Mesenchymal stem cell (in vitro differentiated cells and primary cell): ENCODE measurements around the gene CACNA1S.

ENCODE experiments used
- DNase-seq: peaks from one replicate; pipeline ENCODE4 v3.0.0-alpha.2; 2013
- H2AFZ ChIP-seq: one replicate; pipeline ENCODE4 v1.6.1; 2013; ENCODE audit warnings: low read depth, mild to moderate bottlenecking, control low read depth, inconsistent platforms, low read length, moderate library complexity
- H2AK5ac ChIP-seq: 2 replicates; pipeline ENCODE4 v1.6.1; 2013; ENCODE audit warnings: low read length, moderate library complexity, mild to moderate bottlenecking, inconsistent platforms; ENCODE audit not compliant: severe bottlenecking
- H2BK120ac ChIP-seq: one replicate; pipeline ENCODE4 v1.6.1; 2013; ENCODE audit warnings: low read depth, mild to moderate bottlenecking, inconsistent platforms, low read length, moderate library complexity
- H2BK12ac ChIP-seq, 2 experiments: one replicate each; pipeline ENCODE4 v1.6.1; 2013; ENCODE audit warnings: inconsistent platforms in 2 of 2, low read length in 2 of 2, mild to moderate bottlenecking in 2 of 2, moderate library complexity in 2 of 2, control low read depth in 1 of 2
- H2BK15ac ChIP-seq: one replicate; pipeline ENCODE4 v1.6.1; 2013; ENCODE audit warnings: mild to moderate bottlenecking, low read depth, inconsistent platforms; ENCODE audit not compliant: poor library complexity, severe bottlenecking
- H2BK5ac ChIP-seq: 2 replicates; pipeline ENCODE4 v1.6.1; 2013; ENCODE audit warnings: low read depth, mild to moderate bottlenecking, low read length, control low read depth, inconsistent platforms; ENCODE audit not compliant: poor library complexity, severe bottlenecking
- H3K14ac ChIP-seq, 2 experiments: one replicate each; pipeline ENCODE4 v1.6.1; 2013; ENCODE audit warnings: inconsistent platforms in 2 of 2, low read length in 2 of 2, control low read depth in 1 of 2, mild to moderate bottlenecking in 1 of 2, moderate library complexity in 1 of 2
- H3K18ac ChIP-seq, 2 experiments: one replicate each; pipeline ENCODE4 v1.6.1; 2013; ENCODE audit warnings: inconsistent platforms in 2 of 2, low read length in 2 of 2, control low read depth in 1 of 2, low read depth in 1 of 2, mild to moderate bottlenecking in 1 of 2
- H3K23ac ChIP-seq, 2 experiments: one replicate each; pipeline ENCODE4 v1.6.1; 2013; ENCODE audit warnings: inconsistent platforms in 2 of 2, low read length in 2 of 2, mild to moderate bottlenecking in 2 of 2, moderate library complexity in 2 of 2, control low read depth in 1 of 2
- H3K27ac ChIP-seq: 2 replicates; pipeline ENCODE4 v1.5.1; 2013; ENCODE audit warnings: mild to moderate bottlenecking, moderate library complexity, low read length, control low read depth, inconsistent platforms; ENCODE audit not compliant: poor library complexity, severe bottlenecking
- H3K27me3 ChIP-seq, 2 experiments: 2 replicates each; pipeline versions ENCODE4 v1.6.1 to v1.7.0; 2013; ENCODE audit warnings: low read length in 2 of 2, mild to moderate bottlenecking in 2 of 2, moderate library complexity in 2 of 2, control low read depth in 1 of 2, inconsistent platforms in 1 of 2; ENCODE audit not compliant: control insufficient read depth in 1 of 2, insufficient read depth in 1 of 2
- H3K36me3 ChIP-seq, 2 experiments: 2 replicates each; pipeline versions ENCODE4 v1.6.1 to v1.7.0; 2013; ENCODE audit warnings: low read length in 2 of 2, control low read depth in 1 of 2, inconsistent platforms in 1 of 2, low read depth in 1 of 2, mild to moderate bottlenecking in 1 of 2; ENCODE audit not compliant: insufficient read depth in 2 of 2, control insufficient read depth in 1 of 2
- H3K4ac ChIP-seq, 2 experiments: one replicate each; pipeline ENCODE4 v1.6.1; 2013; ENCODE audit warnings: inconsistent platforms in 2 of 2, low read length in 2 of 2, mild to moderate bottlenecking in 2 of 2, moderate library complexity in 2 of 2, control low read depth in 1 of 2, low read depth in 1 of 2
- H3K4me1 ChIP-seq: 2 replicates; pipeline ENCODE4 v1.6.1; 2013; ENCODE audit warnings: low read depth, low read length, control low read depth; ENCODE audit not compliant: control insufficient read depth, insufficient read depth
- H3K4me2 ChIP-seq: 2 replicates; pipeline ENCODE4 v1.6.1; 2013; ENCODE audit warnings: low read length, mild to moderate bottlenecking, inconsistent platforms; ENCODE audit not compliant: poor library complexity, severe bottlenecking
- H3K4me3 ChIP-seq, 2 experiments: 2 replicates each; pipeline versions ENCODE4 v1.5.1 to v1.7.0; 2013; ENCODE audit warnings: low read length in 2 of 2, mild to moderate bottlenecking in 2 of 2, control low read depth in 1 of 2, low read depth in 1 of 2; ENCODE audit not compliant: insufficient read depth in 1 of 2
- H3K79me1 ChIP-seq: replicated peaks from 2 replicates; pipeline ENCODE4 v1.6.1; 2013; ENCODE audit warnings: mild to moderate bottlenecking, control low read depth, low read length, inconsistent platforms; ENCODE audit not compliant: poor library complexity, severe bottlenecking
- H3K9ac ChIP-seq: 2 replicates; pipeline ENCODE4 v1.7.0; 2013; ENCODE audit warnings: mild to moderate bottlenecking, low read length, moderate library complexity
- H3K9me3 ChIP-seq: 2 replicates; pipeline ENCODE4 v1.7.0; 2013; ENCODE audit warnings: mild to moderate bottlenecking, low read length; ENCODE audit not compliant: control insufficient read depth
- H4K8ac ChIP-seq: one replicate; pipeline ENCODE4 v1.6.1; 2013; ENCODE audit warnings: inconsistent platforms, mild to moderate bottlenecking, low read length, moderate library complexity
- H4K91ac ChIP-seq: one replicate; pipeline ENCODE4 v1.6.1; 2013; ENCODE audit warnings: mild to moderate bottlenecking, low read length, inconsistent platforms
- WGBS: methylation state at CpG from one replicate; pipeline ENCODE4 v1.1.7; 2013; ENCODE audit warnings: mixed read lengths; 5-methylcytosine and 5-hydroxymethylcytosine counted together

The CACNA1S gene

DNA sequence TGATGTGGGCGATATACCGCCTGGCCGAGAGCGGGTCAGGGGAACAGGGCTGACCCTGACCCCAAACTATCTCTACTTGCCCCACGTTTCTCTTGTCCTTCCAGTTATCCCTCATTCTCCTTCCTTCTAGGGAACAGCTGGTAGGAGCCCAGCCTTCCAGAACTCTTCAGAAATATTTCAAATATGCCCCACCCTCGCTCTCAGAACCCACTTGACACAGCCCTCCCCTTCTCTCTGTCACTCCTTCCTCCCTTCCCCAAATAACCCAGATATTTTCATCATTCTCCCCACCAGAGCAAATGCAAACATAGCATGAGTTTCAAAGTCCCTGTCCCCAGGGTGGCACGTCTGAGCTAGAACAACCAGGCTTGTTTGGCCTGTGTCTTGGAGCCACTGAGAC lies 1.1 kb downstream of the CACNA1S start:
- Histone ChIP-seq H3K4me3 (no peak overlapping the region), H4K91ac (no peak overlapping the region), H2BK5ac (no peak overlapping the region), H2BK15ac (no peak overlapping the region), H3K4ac (no peak overlapping the region), H3K9ac (no peak overlapping the region), H4K8ac (no peak overlapping the region), H3K36me3 (peaks cover 0 to 4% of the 10 kb centered on the region in 2 experiments), H3K23ac (no peak overlapping the region), H3K27ac (no peak overlapping the region), H3K79me1 (peaks cover 3% of the 10 kb centered on the region), H3K18ac (no peak overlapping the region), H3K9me3 (no peaks in the 10 kb centered on the region), H2BK12ac (no peak overlapping the region), H3K4me2 (no peak overlapping the region), H2AK5ac (no peak overlapping the region), H3K27me3 (peaks cover 18 to 44% of the 10 kb centered on the region in 2 experiments), H3K4me1 (peaks cover 15% of the 10 kb centered on the region), H2AFZ (no peak overlapping the region), H2BK120ac (no peak overlapping the region), H3K14ac (no peak overlapping the region)
- DNase-seq = no peak
- 79% methylated on average over 7 of the region's 7 CpGs for WGBS

DNA sequence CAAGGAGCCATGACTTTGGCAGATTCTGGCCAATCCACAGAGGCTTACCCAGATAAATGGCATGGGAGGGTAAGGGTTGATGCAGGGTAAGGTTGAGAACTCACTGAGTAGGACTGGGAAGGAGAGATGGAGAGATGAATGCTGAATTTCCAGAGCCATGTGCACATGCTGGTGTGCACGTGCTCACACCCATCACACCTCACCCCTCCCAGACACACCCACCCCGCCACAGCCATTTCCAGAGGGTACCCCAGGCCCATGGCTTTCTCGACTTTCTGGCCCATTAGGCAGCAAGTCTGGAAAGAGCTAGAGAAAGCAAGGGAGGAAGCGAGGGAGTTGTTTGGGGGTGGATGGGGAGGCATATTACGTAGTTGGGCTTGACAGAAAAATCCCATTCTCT lies 1.6 kb downstream of the CACNA1S start:
- Histone ChIP-seq H4K8ac (no peak overlapping the region), H2BK12ac (no peak overlapping the region), H2AFZ (no peak overlapping the region), H2BK15ac (no peak overlapping the region), H3K4me2 (no peak overlapping the region), H3K79me1 (peaks cover 3% of the 10 kb centered on the region), H3K27ac (no peak overlapping the region), H2BK5ac (no peak overlapping the region), H3K4ac (no peak overlapping the region), H3K18ac (no peak overlapping the region), H3K4me1 (peaks cover 15% of the 10 kb centered on the region), H2AK5ac (no peak overlapping the region), H3K14ac (no peak overlapping the region), H3K9me3 (no peaks in the 10 kb centered on the region), H3K23ac (no peak overlapping the region), H3K27me3 (peaks cover 18 to 46% of the 10 kb centered on the region in 2 experiments), H3K36me3 (peaks cover 0 to 3% of the 10 kb centered on the region in 2 experiments), H3K4me3 (no peak overlapping the region), H4K91ac (no peak overlapping the region), H2BK120ac (no peak overlapping the region), H3K9ac (no peak overlapping the region)
- whole genome bisulfite sequencing = 100% methylated on average over 2 of the region's 5 CpGs
- DNase-seq = no peak

DNA sequence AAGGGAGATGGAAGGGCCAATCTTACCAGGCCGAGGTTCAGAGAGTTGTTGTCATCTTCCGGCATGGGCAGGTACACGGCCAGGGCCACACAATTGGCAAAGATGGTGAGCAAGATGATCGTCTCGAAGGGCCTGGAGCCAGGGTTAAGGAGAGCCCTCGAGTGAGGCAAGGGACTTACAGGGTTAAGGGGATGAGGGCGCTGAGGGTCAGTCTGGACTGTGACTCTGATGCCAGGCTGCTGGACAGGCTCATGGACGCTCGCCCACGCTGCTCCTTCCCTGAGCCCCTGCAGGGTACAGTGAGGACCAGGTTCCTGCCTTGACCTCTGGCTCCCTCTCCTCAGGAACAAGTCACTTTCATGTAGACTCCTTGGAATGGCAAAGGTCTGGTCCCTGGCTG lies 2.1 kb downstream of the CACNA1S start:
- H2AK5ac ChIP-seq = no peak overlapping the region
- H3K9ac ChIP-seq = no peak overlapping the region
- no peak overlapping the region for H3K14ac ChIP-seq
- no peak overlapping the region for H4K91ac ChIP-seq
- peaks cover 18 to 48% of the 10 kb centered on the region in 2 experiments for H3K27me3 ChIP-seq
- DNase-seq = no peak
- no peak overlapping the region for H2BK5ac ChIP-seq
- no peak overlapping the region for H3K4me2 ChIP-seq
- H3K27ac ChIP-seq = no peak overlapping the region
- H2BK15ac ChIP-seq = no peak overlapping the region
- no peak overlapping the region for H3K18ac ChIP-seq
- no peaks in the 10 kb centered on the region for H3K36me3 ChIP-seq
- no peak overlapping the region for H2BK120ac ChIP-seq
- no peak overlapping the region for H2BK12ac ChIP-seq
- H3K79me1 ChIP-seq = no peaks in the 10 kb centered on the region
- H3K23ac ChIP-seq = no peak overlapping the region
- no peak overlapping the region for H4K8ac ChIP-seq
- H3K9me3 ChIP-seq = no peaks in the 10 kb centered on the region
- H2AFZ ChIP-seq = no peak overlapping the region
- H3K4me1 ChIP-seq = peaks cover 11% of the 10 kb centered on the region
- 93% methylated on average over 9 of the region's 10 CpGs for WGBS
- no peak overlapping the region for H3K4ac ChIP-seq
- no peak overlapping the region for H3K4me3 ChIP-seq

DNA sequence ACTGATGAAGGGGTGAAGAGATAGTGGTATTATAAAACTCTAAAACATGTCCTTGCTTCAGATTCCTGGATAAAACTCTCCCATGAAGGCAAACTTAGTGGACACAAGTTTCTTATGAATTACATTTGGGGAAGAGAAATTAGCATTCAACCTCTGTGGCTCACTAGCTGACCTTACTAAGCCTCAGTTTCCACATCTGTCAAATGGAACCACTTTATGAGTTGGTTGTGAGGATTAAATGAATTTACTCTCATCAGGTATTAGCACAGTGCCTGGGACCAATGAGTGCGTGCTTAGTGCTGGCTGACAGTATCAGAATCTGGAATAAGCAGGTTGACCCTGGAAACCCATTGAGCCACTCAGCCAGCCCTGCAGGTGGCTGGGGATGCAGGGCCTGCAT lies 2.6 kb downstream of the CACNA1S start:
- H3K9ac ChIP-seq = no peak overlapping the region
- peaks cover 18 to 48% of the 10 kb centered on the region in 2 experiments for H3K27me3 ChIP-seq
- no peaks in the 10 kb centered on the region for H3K36me3 ChIP-seq
- WGBS = 100% methylated on average over 1 of the region's 1 CpG
- H2AK5ac ChIP-seq = no peak overlapping the region
- H2BK12ac ChIP-seq = no peak overlapping the region
- no peak overlapping the region for H3K18ac ChIP-seq
- H3K23ac ChIP-seq = no peak overlapping the region
- H3K79me1 ChIP-seq = no peaks in the 10 kb centered on the region
- H2BK15ac ChIP-seq = no peak overlapping the region
- no peak overlapping the region for H3K4me3 ChIP-seq
- H3K14ac ChIP-seq = no peak overlapping the region
- no peak overlapping the region for H3K27ac ChIP-seq
- H4K8ac ChIP-seq = no peak overlapping the region
- no peak overlapping the region for H3K4me2 ChIP-seq
- no peak overlapping the region for H3K4ac ChIP-seq
- DNase-seq = no peak
- peaks cover 6% of the 10 kb centered on the region for H3K4me1 ChIP-seq
- H3K9me3 ChIP-seq = no peaks in the 10 kb centered on the region
- no peak overlapping the region for H4K91ac ChIP-seq
- H2BK5ac ChIP-seq = no peak overlapping the region
- no peak overlapping the region for H2AFZ ChIP-seq
- H2BK120ac ChIP-seq = no peak overlapping the region
